ENCODE measurements around the gene FBXO38.

Gene FBXO38

DNA sequence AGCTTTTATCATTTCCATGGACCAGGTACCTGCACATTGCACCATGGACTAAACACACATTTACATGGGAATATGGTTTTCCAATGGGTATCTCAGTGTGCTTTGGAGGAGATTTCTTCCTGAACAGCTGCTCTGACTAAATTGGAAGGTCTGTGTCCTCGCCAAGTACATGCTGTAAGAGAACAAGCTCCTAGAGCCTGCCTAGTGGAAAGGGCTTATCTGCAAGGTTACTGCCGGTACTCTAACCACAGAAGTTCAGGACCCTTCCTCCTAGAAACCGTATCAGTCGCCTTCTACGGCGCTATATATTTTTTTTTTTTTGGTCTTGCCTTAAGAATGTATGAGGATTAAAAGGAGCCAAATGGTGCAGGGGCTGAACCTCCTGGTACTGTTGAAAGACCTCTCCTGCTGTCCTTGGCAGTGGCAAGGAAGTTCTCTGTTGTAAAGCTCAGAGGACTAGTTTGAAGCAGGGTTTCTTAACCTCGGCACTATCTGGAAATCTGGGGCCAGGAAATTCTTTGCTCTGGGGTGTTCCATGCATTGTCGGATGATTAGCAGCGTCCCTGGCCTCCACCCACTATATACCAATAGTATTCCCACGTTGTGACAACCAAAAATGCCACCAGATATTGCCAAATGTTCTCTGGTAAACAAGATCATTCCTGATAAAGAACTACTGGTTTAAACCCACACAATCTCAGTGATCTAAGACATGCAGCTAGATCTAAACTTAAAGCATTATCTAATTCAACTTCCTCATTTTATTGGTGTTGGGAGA, 107.4 kb downstream of the FBXO38 start:
- no peak overlapping the region for H3K9ac ChIP-seq (ENCODE audit: low read depth, low read length, poor library complexity, severe bottlenecking)
- no peak overlapping the region for H3K4me2 ChIP-seq (ENCODE audit: low read depth, low read length, poor library complexity, severe bottlenecking)
- no peaks in the 10 kb centered on the region for H3K36me3 ChIP-seq (ENCODE audit: insufficient read depth, low read length)
- no peak overlapping the region for H3K4me3 ChIP-seq (ENCODE audit: low read length, poor library complexity, severe bottlenecking)
- no peak for TF ChIP-seq EZH2phosphoT487 (IDR thresholded peaks at IDR 0.05; ENCODE audit: borderline replicate concordance)
- TF ChIP-seq, protein P1, sequence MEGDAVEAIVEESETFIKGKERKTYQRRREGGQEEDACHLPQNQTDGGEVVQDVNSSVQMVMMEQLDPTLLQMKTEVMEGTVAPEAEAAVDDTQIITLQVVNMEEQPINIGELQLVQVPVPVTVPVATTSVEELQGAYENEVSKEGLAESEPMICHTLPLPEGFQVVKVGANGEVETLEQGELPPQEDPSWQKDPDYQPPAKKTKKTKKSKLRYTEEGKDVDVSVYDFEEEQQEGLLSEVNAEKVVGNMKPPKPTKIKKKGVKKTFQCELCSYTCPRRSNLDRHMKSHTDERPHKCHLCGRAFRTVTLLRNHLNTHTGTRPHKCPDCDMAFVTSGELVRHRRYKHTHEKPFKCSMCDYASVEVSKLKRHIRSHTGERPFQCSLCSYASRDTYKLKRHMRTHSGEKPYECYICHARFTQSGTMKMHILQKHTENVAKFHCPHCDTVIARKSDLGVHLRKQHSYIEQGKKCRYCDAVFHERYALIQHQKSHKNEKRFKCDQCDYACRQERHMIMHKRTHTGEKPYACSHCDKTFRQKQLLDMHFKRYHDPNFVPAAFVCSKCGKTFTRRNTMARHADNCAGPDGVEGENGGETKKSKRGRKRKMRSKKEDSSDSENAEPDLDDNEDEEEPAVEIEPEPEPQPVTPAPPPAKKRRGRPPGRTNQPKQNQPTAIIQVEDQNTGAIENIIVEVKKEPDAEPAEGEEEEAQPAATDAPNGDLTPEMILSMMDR (conservative IDR thresholded peaks at IDR 0.05; ENCODE audit: low read length), result no peak
- no peaks in the 10 kb centered on the region for H3K9me3 ChIP-seq (ENCODE audit: insufficient read depth, low read depth, low read length)
- H3K9me2 ChIP-seq (replicated peaks; ENCODE audit: low read depth, low read length), result no peaks in the 10 kb centered on the region
- no peaks in the 10 kb centered on the region for H3K4me1 ChIP-seq (ENCODE audit: insufficient read depth, low read length, poor library complexity, severe bottlenecking)
- H4K20me1 ChIP-seq (ENCODE audit: insufficient read depth, low read length, poor library complexity, severe bottlenecking), result no peaks in the 10 kb centered on the region
- no peaks in the 10 kb centered on the region for H3K27me3 ChIP-seq (ENCODE audit: insufficient read depth, low read length, poor library complexity, severe bottlenecking)
- H2AFZ ChIP-seq (ENCODE audit: low read length), result no peak overlapping the region
- H3F3A ChIP-seq (ENCODE audit: low read depth), result no peaks in the 10 kb centered on the region
- H3K79me2 ChIP-seq (ENCODE audit: insufficient read depth, low read length), result no peaks in the 10 kb centered on the region

DNA sequence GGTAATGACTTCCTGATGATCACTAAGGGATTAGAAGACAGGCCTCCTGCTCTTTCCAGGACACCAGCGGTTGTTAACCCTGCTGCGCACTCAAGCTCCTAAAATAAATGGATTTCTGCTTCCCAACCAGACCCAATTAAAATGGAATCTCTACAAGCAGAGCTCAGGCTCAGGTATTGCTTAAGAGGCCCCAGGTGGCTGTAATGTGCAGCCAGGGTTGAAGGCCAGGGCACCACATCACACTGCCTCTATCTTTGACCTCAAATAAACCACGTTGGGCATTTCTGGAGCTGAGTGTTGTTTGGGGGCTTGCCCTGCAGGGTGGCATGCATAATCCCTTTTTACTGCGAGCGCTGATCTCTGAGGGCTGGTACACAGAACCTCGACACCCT, 108.0 kb downstream of the FBXO38 start:
- no peaks in the 10 kb centered on the region for H4K20me1 ChIP-seq (ENCODE audit: insufficient read depth, low read length, poor library complexity, severe bottlenecking)
- no peaks in the 10 kb centered on the region for H3K36me3 ChIP-seq (ENCODE audit: insufficient read depth, low read length)
- no peak overlapping the region for H3K9ac ChIP-seq (ENCODE audit: low read depth, low read length, poor library complexity, severe bottlenecking)
- TF ChIP-seq, protein P1 (conservative IDR thresholded peaks at IDR 0.05; ENCODE audit: low read length), result no peak
- no peak for TF ChIP-seq EZH2phosphoT487 (IDR thresholded peaks at IDR 0.05; ENCODE audit: borderline replicate concordance)
- H3K79me2 ChIP-seq (ENCODE audit: insufficient read depth, low read length), result no peaks in the 10 kb centered on the region
- H2AFZ ChIP-seq (ENCODE audit: low read length), result no peak overlapping the region
- no peaks in the 10 kb centered on the region for H3K9me2 ChIP-seq (replicated peaks; ENCODE audit: low read depth, low read length)
- H3K27me3 ChIP-seq (ENCODE audit: insufficient read depth, low read length, poor library complexity, severe bottlenecking), result no peaks in the 10 kb centered on the region
- H3K9me3 ChIP-seq (ENCODE audit: insufficient read depth, low read depth, low read length), result no peaks in the 10 kb centered on the region
- H3K4me1 ChIP-seq (ENCODE audit: insufficient read depth, low read length, poor library complexity, severe bottlenecking), result no peaks in the 10 kb centered on the region
- H3K4me2 ChIP-seq (ENCODE audit: low read depth, low read length, poor library complexity, severe bottlenecking), result no peak overlapping the region
- H3K4me3 ChIP-seq (ENCODE audit: low read length, poor library complexity, severe bottlenecking), result no peak overlapping the region
- no peaks in the 10 kb centered on the region for H3F3A ChIP-seq (ENCODE audit: low read depth)

DNA sequence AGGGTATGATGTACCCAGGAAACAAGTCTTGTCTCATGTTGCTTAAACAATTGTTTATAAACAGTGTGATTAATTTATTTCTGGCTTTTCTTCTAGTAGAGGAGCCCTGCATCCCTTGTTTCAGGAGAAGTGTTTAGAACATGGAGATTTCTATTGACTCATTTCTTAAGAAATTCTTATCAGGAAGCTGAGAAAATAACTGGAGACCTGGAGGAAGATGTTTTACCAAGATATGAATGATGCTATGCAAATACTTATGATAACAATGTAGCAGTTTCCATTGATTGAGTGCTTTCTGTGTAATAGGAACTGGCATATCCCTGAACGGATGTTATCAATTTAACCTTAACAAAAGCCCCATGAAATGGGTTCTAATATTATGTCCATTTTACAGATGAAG, 108.6 kb downstream of the FBXO38 start:
- no peaks in the 10 kb centered on the region for H3K4me1 ChIP-seq (ENCODE audit: insufficient read depth, low read length, poor library complexity, severe bottlenecking)

More for the DNA sequence above, 108.6 kb downstream of the FBXO38 start:
- no peaks in the 10 kb centered on the region for H4K20me1 ChIP-seq (ENCODE audit: insufficient read depth, low read length, poor library complexity, severe bottlenecking)
- no peaks in the 10 kb centered on the region for H3K27me3 ChIP-seq (ENCODE audit: insufficient read depth, low read length, poor library complexity, severe bottlenecking)
- H3K4me2 ChIP-seq (ENCODE audit: low read depth, low read length, poor library complexity, severe bottlenecking), result no peak overlapping the region
- H2AFZ ChIP-seq (ENCODE audit: low read length), result no peak overlapping the region
- no peaks in the 10 kb centered on the region for H3K9me2 ChIP-seq (replicated peaks; ENCODE audit: low read depth, low read length)
- no peak overlapping the region for H3K4me3 ChIP-seq (ENCODE audit: low read length, poor library complexity, severe bottlenecking)
- no peaks in the 10 kb centered on the region for H3K36me3 ChIP-seq (ENCODE audit: insufficient read depth, low read length)
- no peaks in the 10 kb centered on the region for H3F3A ChIP-seq (ENCODE audit: low read depth)
- no peak overlapping the region for H3K9ac ChIP-seq (ENCODE audit: low read depth, low read length, poor library complexity, severe bottlenecking)
- no peaks in the 10 kb centered on the region for H3K9me3 ChIP-seq (ENCODE audit: insufficient read depth, low read depth, low read length)
- no peak for TF ChIP-seq EZH2phosphoT487 (IDR thresholded peaks at IDR 0.05; ENCODE audit: borderline replicate concordance)
- TF ChIP-seq, protein P1 (conservative IDR thresholded peaks at IDR 0.05; ENCODE audit: low read length), result no peak
- H3K79me2 ChIP-seq (ENCODE audit: insufficient read depth, low read length), result no peaks in the 10 kb centered on the region
